ENCODE measurements around the gene ADGRG3.

Gene ADGRG3

DNA sequence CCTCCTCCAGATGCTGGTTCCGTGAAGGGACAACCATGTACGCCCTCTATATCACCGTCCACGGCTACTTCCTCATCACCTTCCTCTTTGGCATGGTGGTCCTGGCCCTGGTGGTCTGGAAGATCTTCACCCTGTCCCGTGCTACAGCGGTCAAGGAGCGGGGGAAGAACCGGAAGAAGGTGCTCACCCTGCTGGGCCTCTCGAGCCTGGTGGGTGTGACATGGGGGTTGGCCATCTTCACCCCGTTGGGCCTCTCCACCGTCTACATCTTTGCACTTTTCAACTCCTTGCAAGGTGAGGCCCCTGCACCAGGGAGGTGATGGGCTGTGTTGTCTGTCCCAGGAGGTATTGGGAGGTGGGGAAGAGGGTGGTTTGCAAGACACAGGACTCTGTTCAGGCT lies 17.5 kb downstream of the ADGRG3 start:
- Mint-ChIP-seq H3K36me3 (ENCODE audit: insufficient read depth) (peaks cover 2% of the 10 kb centered on the region), H3K9me3 (no peaks in the 10 kb centered on the region), H3K4me1 (peaks cover 9% of the 10 kb centered on the region), H3K4me3 (no peak overlapping the region), H3K27me3 (no peaks in the 10 kb centered on the region), H3K27ac (ENCODE audit: low read depth) (no peak overlapping the region)
- no peak for ATAC-seq (replicated peaks; ENCODE audit: extremely low read depth, poor library complexity, severe bottlenecking)
- DNase-seq (ENCODE audit: low spot score in 2 of 2): no peak

DNA sequence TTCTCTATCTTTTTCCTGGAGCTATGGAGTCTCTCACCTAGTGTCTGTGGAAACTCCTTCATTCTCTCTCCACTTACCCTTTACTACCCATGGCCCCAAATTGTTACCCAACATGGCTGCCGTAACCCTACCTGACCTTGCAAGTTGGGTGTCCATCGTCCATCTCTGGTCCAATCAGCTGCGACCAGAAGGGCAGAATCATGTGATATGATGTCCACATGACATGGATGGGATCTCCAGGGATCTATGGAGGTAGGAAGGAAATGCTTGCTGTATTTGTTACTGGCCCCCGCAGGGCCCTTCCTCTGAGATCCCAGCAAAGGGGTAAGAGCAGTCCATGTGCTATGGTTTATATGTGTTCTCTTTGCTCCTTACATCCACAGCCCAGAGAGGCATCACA lies 18.5 kb downstream of the ADGRG3 start:
- Mint-ChIP-seq H3K4me1 (peaks cover 9% of the 10 kb centered on the region), H3K36me3 (ENCODE audit: insufficient read depth) (peaks cover 2% of the 10 kb centered on the region), H3K9me3 (no peaks in the 10 kb centered on the region), H3K27me3 (no peaks in the 10 kb centered on the region), H3K27ac (ENCODE audit: low read depth) (no peak overlapping the region), H3K4me3 (no peak overlapping the region)
- no peak for DNase-seq (ENCODE audit: low spot score in 2 of 2)
- no peak for ATAC-seq (replicated peaks; ENCODE audit: extremely low read depth, poor library complexity, severe bottlenecking)

DNA sequence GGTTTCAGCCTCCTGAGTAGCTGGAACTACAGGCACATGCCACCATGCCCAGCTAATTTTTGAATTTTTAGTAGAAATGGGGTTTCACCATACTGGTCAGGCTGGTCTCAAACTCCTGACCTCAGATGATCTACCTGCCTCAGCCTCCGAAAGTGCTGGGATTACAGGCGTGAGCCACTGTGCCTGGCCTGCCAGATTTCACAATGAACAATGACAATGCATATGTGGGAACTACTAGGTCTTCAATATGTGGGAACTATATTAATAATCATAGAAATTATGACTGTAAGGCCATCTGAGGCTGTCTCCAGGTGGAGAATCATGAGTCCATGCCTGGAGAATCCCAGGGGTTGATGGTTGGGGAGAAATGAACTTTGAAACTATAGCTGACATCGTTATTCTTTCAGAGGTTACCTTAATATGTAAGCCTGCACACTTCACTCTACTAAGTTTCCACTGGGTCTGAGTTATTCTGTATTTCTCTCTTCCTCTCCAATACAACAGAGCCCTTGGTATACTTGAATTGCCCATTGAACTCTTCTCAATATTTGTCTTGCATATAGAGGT lies 19.3 kb downstream of the ADGRG3 start:
- DNase-seq (ENCODE audit: low spot score in 2 of 2) (no peak), ATAC-seq (replicated peaks; ENCODE audit: extremely low read depth, poor library complexity, severe bottlenecking) (no peak)
- H3K4me3 Mint-ChIP-seq: no peak overlapping the region
- peaks cover 2% of the 10 kb centered on the region for H3K36me3 Mint-ChIP-seq (ENCODE audit: insufficient read depth)
- no peak overlapping the region for H3K27ac Mint-ChIP-seq (ENCODE audit: low read depth)
- no peaks in the 10 kb centered on the region for H3K9me3 Mint-ChIP-seq
- peaks cover 9% of the 10 kb centered on the region for H3K4me1 Mint-ChIP-seq
- H3K27me3 Mint-ChIP-seq: peaks cover 7% of the 10 kb centered on the region

DNA sequence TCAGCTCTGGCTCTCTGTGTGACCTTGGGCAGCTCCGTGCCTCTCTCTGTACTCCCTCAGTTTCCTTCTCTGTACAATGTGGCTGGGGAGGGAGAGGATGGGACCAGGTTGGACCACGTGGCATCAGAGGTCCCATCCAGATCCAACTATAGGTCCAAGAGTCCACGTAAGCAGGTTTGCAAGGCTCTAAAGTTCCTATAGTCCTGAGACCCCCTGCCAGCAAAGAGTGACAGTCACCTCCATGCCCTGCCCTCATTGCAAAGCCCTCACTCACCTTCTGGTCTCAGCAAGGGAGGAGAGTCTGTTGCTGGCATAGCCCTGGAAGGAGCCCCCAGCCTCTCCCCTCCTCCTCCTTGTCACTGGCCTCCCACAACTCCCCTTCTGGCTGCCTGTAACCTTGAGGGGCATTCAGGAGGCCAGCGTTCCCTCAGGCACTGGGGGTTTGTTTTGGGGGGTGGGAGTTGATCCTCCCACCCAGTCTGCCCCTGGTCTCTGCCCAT lies 20.4 kb downstream of the ADGRG3 start:
- DNase-seq (ENCODE audit: low spot score in 2 of 2) (no peak), ATAC-seq (replicated peaks; ENCODE audit: extremely low read depth, poor library complexity, severe bottlenecking) (no peak)
- Mint-ChIP-seq H3K27me3 (peaks cover 14% of the 10 kb centered on the region), H3K4me1 (peaks cover 9% of the 10 kb centered on the region), H3K4me3 (no peak overlapping the region), H3K27ac (ENCODE audit: low read depth) (no peak overlapping the region), H3K9me3 (no peaks in the 10 kb centered on the region), H3K36me3 (ENCODE audit: insufficient read depth) (peaks cover 2% of the 10 kb centered on the region)

DNA sequence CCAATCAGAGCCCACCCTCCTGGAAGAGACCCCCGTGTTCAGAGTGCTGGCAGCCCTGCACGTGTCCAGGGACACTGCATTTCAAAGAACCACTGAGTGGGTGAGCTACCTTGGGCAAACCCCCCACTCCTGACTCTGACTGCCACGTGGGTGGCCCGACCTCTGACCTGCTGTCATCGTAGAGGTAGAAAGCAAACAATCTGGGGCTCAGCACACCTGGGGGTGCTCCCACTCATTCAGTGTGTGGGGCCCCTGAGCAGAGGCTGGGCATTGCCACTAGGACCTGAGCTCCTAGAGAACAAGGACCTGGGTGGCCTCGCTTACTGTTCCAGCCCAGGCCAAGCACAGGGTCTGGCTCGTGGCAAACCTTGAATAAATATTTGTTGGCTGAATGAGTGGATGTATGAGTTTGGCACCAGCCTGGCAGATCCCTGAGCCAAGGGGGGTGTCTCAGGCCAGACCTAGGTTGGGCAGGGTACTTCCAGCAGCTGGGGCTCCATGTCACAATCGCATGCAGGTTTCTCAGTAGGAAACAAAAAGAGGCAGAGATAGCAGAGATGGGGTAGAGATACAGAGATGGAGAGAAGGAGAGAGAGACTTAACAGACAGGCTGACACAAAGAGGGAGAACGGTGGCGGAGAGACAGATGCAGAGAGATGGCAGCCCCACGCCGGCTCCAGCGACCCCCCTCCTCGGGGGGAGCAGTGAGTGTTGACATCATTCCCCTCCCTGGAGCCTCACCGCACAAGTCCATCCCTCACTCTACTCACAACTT lies 21.1 kb downstream of the ADGRG3 start:
- Mint-ChIP-seq H3K9me3 (no peaks in the 10 kb centered on the region), H3K27ac (ENCODE audit: low read depth) (peak overlapping the region; percentile 20), H3K36me3 (ENCODE audit: insufficient read depth) (peaks cover 2% of the 10 kb centered on the region), H3K4me1 (peaks cover 9% of the 10 kb centered on the region), H3K27me3 (peaks cover 14% of the 10 kb centered on the region), H3K4me3 (no peak overlapping the region)
- DNase-seq (ENCODE audit: low spot score in 2 of 2) (no peak), ATAC-seq (replicated peaks; ENCODE audit: extremely low read depth, poor library complexity, severe bottlenecking) (no peak)

DNA sequence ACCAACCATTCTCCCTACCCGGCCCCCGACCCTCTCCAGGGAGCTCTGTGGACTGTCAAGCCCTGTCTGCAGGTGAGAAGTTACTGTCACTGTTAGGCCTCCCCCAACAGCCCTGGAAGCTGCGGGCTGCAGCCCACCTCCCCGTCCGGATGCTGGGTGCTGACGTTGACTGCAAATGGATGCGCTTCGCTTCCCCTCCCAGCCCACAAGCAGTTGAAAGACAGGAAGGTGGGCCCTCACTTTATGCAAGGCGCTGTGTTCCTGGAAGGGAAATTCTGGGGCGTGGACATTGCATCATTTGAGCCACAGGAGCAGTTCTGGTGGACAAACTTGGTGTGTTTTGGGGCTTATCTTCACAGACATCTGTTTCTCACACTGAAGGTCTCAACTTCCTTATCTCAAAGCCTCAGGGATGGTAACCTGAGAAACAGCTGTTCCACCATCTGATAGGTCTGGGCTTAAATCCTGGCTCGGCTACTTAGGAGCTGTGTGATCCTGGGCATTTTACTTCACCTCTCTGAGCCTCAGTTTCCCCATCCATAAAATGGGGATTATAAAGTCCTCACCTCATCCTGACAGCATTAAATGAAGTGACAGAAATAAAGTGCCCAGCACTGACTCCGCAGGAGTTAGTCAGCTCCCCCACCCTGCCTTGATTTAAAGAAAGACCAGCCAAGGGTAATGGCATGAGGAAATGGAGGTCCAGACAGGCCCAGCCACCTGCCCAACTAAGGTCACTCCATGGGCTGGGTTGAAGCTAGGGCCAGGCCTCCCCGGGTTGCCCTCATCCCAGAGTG lies 21.9 kb downstream of the ADGRG3 start:
- peak; percentile 15 to 30 for DNase-seq (ENCODE audit: low spot score in 2 of 2)
- Mint-ChIP-seq H3K4me3 (no peak overlapping the region), H3K27me3 (peaks cover 14% of the 10 kb centered on the region), H3K27ac (ENCODE audit: low read depth) (peak overlapping the region; percentile 20), H3K4me1 (peaks cover 14% of the 10 kb centered on the region), H3K36me3 (ENCODE audit: insufficient read depth) (peaks cover 2% of the 10 kb centered on the region), H3K9me3 (no peaks in the 10 kb centered on the region)
- peak; percentile 68 for ATAC-seq (replicated peaks; ENCODE audit: extremely low read depth, poor library complexity, severe bottlenecking)

DNA sequence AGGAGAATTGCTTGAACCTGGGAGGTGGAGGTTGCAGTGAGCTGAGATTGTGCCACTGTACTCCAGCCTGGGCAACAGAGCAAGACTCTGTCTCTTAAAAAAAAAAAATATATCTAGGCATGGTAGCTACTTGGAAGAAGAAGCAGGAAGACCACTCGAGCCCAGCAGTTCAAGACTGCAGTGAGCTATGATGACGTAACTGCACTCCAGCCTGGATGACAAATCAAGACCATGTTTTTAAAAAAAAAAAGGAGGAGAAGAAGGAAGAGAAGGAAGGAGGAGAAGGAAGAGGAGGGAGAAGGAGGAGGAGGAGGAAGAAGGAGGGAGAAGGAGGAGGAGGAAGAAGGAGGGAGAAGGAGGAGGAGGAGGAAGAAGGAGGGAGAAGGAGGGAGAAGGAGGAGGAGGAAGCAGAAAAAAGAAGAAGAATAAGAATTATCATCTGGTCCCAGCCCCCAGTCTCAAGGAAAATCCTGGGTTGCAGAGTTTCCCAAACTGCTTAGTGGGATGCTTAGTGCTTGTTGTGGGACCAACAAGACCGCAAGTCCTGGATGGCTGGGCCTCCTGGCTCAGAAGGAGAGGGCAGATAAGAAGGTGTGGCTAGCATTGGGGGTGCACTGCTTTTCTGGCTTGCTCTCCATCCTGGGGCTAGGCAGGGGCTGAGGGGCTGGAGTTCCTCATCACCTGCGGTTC lies 22.8 kb downstream of the ADGRG3 start:
- ATAC-seq (replicated peaks; ENCODE audit: extremely low read depth, poor library complexity, severe bottlenecking) (no peak), DNase-seq (ENCODE audit: low spot score in 2 of 2) (no peak)
- H3K4me3 Mint-ChIP-seq: no peak overlapping the region
- peaks cover 16% of the 10 kb centered on the region for H3K4me1 Mint-ChIP-seq
- no peaks in the 10 kb centered on the region for H3K9me3 Mint-ChIP-seq
- H3K27ac Mint-ChIP-seq (ENCODE audit: low read depth): no peak overlapping the region
- H3K36me3 Mint-ChIP-seq (ENCODE audit: insufficient read depth): peaks cover 2% of the 10 kb centered on the region
- peaks cover 14% of the 10 kb centered on the region for H3K27me3 Mint-ChIP-seq

DNA sequence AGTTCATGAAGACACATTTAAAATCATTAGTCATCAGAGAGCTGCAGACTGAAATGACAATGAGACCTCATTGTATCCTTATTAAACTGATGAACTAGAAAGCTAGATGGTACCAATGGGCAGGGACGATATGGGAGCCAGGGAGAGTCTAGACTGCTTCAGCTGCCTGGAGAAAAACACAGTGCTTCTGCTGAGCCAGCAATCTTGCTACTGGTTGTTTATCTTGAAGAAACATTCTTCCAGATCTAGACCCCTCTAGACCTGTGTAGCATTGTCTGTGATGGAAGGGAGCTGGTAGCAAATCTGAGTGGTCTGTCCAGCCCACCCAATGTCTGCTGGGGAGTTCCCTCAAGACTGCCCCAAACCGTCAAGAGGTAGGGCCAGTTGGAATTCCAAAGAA lies 24.5 kb downstream of the ADGRG3 start:
- no peak for DNase-seq (ENCODE audit: low spot score in 2 of 2)
- Mint-ChIP-seq H3K4me3 (no peak overlapping the region), H3K9me3 (no peaks in the 10 kb centered on the region), H3K36me3 (ENCODE audit: insufficient read depth) (peaks cover 2% of the 10 kb centered on the region), H3K4me1 (peaks cover 16% of the 10 kb centered on the region), H3K27me3 (peaks cover 14% of the 10 kb centered on the region), H3K27ac (ENCODE audit: low read depth) (peak overlapping the region; percentile 30)
- ATAC-seq (replicated peaks; ENCODE audit: extremely low read depth, poor library complexity, severe bottlenecking): no peak

DNA sequence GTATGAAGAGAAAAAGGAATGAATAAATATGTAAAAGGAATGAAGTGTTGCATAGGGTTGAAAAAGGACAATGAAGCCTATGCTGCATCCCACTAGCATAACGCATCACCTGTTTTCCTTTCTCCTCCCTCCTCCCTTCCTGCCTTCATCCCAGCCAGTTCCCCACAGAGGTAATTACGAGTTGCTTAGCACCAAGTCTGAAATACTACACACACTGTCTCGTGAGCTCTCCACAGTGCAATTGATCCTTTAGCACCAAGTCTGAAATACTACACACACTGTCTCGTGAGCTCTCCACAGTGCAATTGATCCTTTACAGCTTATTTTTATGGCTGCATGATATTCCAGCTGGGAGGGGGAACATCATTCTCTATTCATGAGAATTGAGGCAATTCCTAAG lies 25.4 kb downstream of the ADGRG3 start:
- Mint-ChIP-seq H3K4me1 (peaks cover 16% of the 10 kb centered on the region), H3K27me3 (peaks cover 14% of the 10 kb centered on the region), H3K36me3 (ENCODE audit: insufficient read depth) (peaks cover 2% of the 10 kb centered on the region), H3K27ac (ENCODE audit: low read depth) (no peak overlapping the region), H3K4me3 (no peak overlapping the region), H3K9me3 (no peaks in the 10 kb centered on the region)
- DNase-seq (ENCODE audit: low spot score in 2 of 2) (no peak), ATAC-seq (replicated peaks; ENCODE audit: extremely low read depth, poor library complexity, severe bottlenecking) (no peak)

DNA sequence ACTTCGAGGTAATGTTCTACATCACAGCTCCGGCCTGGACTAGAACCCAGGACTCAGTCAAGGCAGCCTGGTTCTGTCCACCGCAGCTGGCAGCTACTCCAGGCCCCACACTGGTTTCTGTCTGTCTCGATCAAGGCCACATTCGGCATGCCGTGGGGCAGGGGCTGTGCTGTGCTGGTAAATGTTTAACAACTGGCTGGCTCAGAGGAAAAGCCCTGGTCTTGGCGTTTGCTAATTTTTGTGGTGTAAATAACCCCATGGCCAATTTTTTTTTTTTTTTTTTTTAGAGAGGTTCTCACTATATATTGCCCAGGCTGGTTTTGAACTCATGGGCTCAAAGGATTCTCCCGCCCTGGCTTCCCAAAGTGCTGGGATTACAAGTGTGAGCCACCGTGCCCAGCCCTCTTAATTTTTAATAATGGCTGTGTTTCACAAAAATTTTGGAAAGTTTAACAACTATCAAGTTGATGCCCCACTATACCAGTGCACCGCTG lies 26.2 kb downstream of the ADGRG3 start:
- H3K27ac Mint-ChIP-seq (ENCODE audit: low read depth): no peak overlapping the region
- H3K4me3 Mint-ChIP-seq: peak overlapping the region; percentile 14

DNA sequence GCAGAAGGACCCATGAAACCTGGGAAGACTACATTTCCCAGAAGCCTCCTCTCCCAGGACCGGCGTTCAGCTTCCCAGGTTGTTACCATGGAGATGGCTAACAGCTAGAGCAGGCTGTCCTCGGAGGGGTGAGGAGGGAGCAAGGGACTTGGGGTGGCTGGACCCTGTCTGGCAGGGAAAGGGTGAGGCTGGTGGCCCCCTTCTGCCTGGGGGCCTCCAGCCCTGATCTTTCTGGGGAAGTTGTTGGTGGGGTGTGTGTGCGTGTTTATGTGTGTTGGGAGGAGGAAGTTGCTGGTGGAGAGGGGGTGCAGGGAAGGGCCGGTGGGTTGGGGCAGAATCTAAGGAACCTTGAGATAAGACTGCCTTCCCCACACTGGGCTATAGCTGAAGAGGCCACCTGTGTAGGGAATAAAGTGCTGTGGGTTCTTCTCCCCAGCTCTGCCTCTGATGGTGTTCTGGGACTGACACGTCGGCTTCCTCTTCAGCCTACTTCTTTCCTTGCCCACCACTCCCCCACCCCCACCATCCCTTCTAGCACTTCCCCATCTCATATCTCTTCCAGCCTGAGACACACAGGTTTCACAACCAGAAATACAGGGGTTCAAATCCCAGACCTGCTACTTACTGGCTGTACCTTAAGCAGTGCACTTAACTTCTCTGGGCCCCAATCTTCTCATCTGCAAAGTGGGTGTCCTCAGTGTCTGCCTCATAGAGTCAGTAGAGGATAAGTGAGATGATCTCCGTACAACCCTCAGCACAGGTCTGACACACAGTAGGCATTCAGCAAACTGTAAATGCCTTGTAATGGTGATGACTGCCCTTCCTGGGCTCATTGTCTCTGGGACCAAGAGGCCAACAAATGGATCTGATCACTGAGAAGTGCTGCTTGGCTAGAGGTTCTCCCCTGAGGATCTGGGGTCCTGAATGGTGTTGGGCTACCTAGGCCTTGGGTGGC lies 26.9 kb downstream of the ADGRG3 start, which contains the start of gene DRC7:
TSS of gene DRC7 (plus strand) at position 82 of the 955 bp plus-strand sequence. CDS start 3,144 bp downstream, outside the sequence.
- H3K4me3 Mint-ChIP-seq: peak within 1 kb of the TSS; percentile 14
- no peak within 1 kb of the TSS for H3K27ac Mint-ChIP-seq (ENCODE audit: low read depth)

More for the DNA sequence above, 26.2 kb downstream of the ADGRG3 start:
- peaks cover 2% of the 10 kb centered on the region for H3K36me3 Mint-ChIP-seq (ENCODE audit: insufficient read depth)
- DNase-seq (ENCODE audit: low spot score in 2 of 2): no peak
- H3K4me1 Mint-ChIP-seq: peaks cover 13% of the 10 kb centered on the region
- peaks cover 14% of the 10 kb centered on the region for H3K27me3 Mint-ChIP-seq
- no peaks in the 10 kb centered on the region for H3K9me3 Mint-ChIP-seq
- no peak for ATAC-seq (replicated peaks; ENCODE audit: extremely low read depth, poor library complexity, severe bottlenecking)

More for the DNA sequence above, 26.9 kb downstream of the ADGRG3 start, which contains the start of gene DRC7:
- H3K27me3 Mint-ChIP-seq: peaks cover 14% of the 10 kb centered on the region
- peaks cover 7% of the 10 kb centered on the region for H3K4me1 Mint-ChIP-seq
- peaks cover 2% of the 10 kb centered on the region for H3K36me3 Mint-ChIP-seq (ENCODE audit: insufficient read depth)
- no peak for ATAC-seq (replicated peaks; ENCODE audit: extremely low read depth, poor library complexity, severe bottlenecking)
- DNase-seq (ENCODE audit: low spot score in 2 of 2): no peak
- H3K9me3 Mint-ChIP-seq: no peaks in the 10 kb centered on the region
